ENCODE measurements around the gene SOCS1.

- TF ChIP-seq POLR2A (IDR thresholded peaks at IDR 0.05; ENCODE audit: low read depth), result no peak
- no peak for TF ChIP-seq CTCF (IDR thresholded peaks at IDR 0.05)
Measured at GRCh38 chr16:11204513-11205047, 51.4 kb downstream of the SOCS1 start.
